GM19467 (cell line): ENCODE results near the gene EPYC.

Experiments
- ATAC-seq: cut with Tn5 transposase; IDR thresholded peaks from one replicate; pipeline ENCODE4 v1.9.1; 2021; ENCODE audit warnings: mild to moderate bottlenecking, moderate library complexity; ENCODE audit not compliant: unreplicated experiment

Gene EPYC

GRCh38 chr12:90915353-90915752 is 89.4 kb downstream of the EPYC start:
- ATAC-seq, result no peak
